Cardiac fibroblast (primary cell): Measurements from ENCODE around the gene SERPINI1.

ENCODE experiments used
- DNase-seq, 2 donors: peaks; one replicate each; pipeline versions ENCODE4 v3.0.0 to v3.0.0-alpha.2; 2010; ENCODE audit warnings: low read depth in 2 of 2
- H3K4me3 ChIP-seq, 2 donors: replicated peaks in 1 of 2; 1 replicate in 1 of 2; 2 replicates in 1 of 2; pipeline ENCODE4 v1.5.1; 2011; ENCODE audit warnings: low read depth in 2 of 2, low read length in 2 of 2, mild to moderate bottlenecking in 2 of 2, moderate library complexity in 1 of 2
- TF ChIP-seq, protein P1 (sequence below): IDR thresholded peaks from one replicate; pipeline ENCODE4 v1.5.1; 2011; ENCODE audit warnings: low read depth, mild to moderate bottlenecking, low read length, inconsistent platforms

SERPINI1 gene

DNA sequence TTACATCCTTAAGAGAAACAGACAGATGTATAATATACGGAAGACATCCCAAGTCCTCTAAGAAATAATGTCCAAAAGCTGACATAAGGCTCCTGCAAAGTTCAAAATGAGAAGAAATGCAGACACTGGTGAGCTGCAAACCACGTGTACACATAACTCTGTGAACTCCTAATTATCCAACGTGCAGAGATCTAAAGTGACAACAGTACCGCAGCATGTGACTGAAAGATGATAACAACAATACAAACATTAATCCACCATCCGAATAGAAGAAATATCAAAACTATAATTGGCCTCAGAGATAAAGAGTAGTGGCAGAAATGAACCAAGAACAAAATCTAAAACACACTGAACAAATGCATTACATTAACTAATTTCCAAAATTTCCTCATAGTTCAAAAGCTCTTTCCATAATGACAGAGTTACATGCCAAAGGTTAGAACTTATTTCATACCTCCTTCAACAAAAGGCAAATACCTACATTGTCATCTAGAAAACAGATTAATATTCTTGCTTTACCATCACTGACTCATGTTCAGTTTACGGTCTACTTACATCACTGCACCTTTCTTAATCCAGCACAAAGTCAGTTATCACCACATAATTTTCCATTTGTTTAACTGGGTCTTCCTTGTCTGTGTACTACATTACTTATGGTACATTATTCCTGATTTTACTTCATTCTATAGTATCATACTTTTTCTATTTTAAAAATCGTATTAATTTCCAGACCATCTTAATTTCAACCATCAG is 3.0 kb upstream of the SERPINI1 start:
- no peak overlapping the region for H3K4me3 ChIP-seq
- TF ChIP-seq, protein P1, sequence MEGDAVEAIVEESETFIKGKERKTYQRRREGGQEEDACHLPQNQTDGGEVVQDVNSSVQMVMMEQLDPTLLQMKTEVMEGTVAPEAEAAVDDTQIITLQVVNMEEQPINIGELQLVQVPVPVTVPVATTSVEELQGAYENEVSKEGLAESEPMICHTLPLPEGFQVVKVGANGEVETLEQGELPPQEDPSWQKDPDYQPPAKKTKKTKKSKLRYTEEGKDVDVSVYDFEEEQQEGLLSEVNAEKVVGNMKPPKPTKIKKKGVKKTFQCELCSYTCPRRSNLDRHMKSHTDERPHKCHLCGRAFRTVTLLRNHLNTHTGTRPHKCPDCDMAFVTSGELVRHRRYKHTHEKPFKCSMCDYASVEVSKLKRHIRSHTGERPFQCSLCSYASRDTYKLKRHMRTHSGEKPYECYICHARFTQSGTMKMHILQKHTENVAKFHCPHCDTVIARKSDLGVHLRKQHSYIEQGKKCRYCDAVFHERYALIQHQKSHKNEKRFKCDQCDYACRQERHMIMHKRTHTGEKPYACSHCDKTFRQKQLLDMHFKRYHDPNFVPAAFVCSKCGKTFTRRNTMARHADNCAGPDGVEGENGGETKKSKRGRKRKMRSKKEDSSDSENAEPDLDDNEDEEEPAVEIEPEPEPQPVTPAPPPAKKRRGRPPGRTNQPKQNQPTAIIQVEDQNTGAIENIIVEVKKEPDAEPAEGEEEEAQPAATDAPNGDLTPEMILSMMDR = no peak
- peak in 1 of 2 donors; percentile 7 for DNase-seq

DNA sequence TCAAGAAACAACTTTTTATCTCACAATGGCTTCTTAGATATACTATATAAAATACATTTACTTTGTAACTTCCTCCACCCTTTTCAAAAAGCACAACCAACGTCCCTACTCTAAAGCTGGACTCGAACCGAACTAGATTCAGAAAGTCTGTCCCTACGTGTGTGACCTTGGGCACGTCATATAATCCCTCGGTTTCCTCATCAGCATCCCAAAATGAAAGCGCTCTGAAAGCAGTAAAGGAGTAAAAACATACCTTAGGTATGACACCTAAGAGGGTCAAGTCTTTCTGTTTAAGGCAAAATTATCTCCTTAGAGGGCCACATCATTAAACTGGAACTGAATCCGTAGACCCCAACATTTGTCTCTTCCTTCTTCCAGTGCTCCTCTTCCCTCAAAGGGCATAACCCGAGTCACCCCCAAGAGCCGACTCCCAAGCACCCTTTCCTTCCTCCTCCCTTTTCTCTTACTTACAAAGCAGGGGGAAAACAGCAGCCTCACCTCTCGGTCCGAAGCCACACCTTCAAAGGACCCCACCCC is 1.5 kb upstream of the SERPINI1 start:
- TF ChIP-seq, protein P1 = no peak
- H3K4me3 ChIP-seq = peak overlapping the region; percentile 92 to 94
- peak; percentile 15 to 39 for DNase-seq

DNA sequence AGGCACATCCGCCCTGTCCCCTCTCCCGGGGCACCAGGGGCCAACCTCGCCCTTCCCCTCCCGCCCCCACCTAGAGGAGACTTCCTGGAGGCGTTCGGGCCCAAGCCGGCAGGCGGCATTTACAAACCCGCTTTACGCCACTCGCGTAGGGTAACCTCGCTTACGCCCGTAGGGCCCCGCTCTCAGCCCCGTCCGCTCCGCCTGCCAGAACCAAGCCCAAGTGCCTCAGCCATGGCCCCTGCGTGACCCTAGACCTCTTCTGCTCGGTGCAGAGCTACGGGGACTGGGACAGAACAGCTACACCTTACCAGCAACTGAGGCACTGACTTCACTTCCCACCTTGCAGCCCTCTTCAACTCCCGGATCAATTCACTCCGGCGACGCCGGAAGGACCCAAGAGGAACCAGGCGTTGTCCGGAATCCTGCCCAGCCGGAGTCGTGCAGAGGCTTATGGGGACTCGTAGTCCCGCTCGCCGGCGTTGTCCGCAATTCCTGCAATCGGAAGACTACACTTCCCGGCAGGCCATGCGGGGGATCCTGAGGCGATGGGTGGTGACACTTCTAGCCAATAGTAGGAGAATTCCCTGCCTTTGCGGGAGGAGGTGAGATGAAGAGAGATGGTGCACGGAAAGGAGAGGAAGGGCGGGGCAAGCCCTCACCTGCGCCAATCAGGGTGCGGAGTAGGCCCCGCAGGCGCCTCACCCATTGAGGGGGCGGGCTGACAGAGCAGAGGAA is 856 bp upstream of the SERPINI1 start, which contains the start of gene PDCD10:
TSS of gene PDCD10 (minus strand) at position 395 of the 735 bp plus-strand sequence. CDS start 14,735 bp downstream, outside the sequence.
- peak; percentile 99 for DNase-seq
- H3K4me3 ChIP-seq = peak within 1 kb of the TSS; percentile 92 to 94
- TF ChIP-seq, protein P1 = no peak

DNA sequence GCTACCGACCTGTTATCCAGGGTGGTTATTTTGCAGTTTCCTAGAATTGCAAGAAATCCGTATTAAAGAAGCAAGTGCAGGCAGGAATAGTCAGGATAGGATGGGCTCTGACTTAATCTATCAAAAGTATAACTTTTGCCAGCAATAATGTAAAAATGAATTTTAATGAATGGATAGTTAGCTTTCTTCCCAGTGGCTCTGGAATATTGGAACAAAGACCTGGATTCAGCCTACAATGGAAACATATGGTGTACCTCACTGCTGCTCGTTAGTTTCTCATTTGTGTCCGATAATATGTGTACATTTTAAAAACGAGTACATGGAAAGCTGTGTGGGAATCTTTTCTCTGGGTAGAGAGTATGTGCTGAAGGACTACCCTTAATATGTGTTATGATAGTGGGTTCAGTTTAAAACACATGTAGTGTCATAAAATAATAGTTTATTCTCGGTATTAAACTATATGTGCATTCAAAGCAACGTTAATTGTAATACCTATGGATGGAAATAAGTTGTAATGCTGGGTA is 805 bp downstream of the SERPINI1 start:
- TF ChIP-seq, protein P1 = no peak
- peak overlapping the region in 1 of 2 donors; percentile 92 for H3K4me3 ChIP-seq
- DNase-seq = no peak

DNA sequence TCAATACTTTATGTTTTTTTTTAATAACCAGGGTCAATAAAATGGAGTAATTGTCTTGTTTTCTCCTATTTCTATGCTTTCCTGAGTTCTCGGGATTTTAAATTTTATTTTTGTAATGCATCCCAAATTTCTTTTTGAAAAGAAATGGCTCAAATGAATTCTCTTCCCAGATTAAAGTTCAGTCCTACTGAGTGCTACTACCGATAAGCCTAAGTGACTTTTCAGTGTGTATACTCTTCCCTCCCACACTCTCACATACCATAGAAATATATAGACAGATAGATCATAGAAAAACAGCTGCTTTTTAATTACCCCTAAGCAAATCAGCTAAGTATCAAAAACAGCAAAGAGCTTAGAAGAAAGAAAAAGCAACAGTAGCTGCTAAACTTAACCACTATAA is 1.5 kb downstream of the SERPINI1 start:
- H3K4me3 ChIP-seq = no peak overlapping the region
- DNase-seq = no peak
- TF ChIP-seq, protein P1 = no peak

DNA sequence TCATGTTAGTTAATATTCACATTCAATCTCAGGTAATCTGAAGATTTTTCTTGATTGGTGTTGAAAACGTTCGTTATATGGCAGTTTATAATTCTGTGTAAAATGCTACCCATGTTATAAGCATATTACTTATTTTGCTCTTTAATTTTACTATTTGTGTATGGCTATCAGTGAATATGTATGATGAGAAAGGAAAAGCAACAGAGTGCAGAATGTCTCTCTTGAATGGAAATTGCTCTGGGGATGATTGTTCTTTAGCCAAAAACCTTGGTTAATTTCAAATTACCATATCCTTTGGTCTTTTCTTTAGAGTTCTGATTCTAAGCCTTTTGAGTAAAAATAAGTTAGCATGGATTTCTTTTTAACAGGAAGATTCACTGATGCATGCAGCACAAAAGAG is 2.5 kb downstream of the SERPINI1 start:
- TF ChIP-seq, protein P1 = no peak
- H3K4me3 ChIP-seq = no peak overlapping the region
- no peak for DNase-seq
